CMK (cell line): ENCODE data around the gene PRPS1.
"Not testable (repeated sequence)": the region's sequence is repeated elsewhere in the genome, so short reads cannot be mapped to it uniquely, and the experiment has no call there.

Experiments used
- DNase-seq: peaks from one replicate; pipeline ENCODE4 v3.0.0-alpha.2; 2010; ENCODE audit warnings: low read depth

The PRPS1 gene

DNA sequence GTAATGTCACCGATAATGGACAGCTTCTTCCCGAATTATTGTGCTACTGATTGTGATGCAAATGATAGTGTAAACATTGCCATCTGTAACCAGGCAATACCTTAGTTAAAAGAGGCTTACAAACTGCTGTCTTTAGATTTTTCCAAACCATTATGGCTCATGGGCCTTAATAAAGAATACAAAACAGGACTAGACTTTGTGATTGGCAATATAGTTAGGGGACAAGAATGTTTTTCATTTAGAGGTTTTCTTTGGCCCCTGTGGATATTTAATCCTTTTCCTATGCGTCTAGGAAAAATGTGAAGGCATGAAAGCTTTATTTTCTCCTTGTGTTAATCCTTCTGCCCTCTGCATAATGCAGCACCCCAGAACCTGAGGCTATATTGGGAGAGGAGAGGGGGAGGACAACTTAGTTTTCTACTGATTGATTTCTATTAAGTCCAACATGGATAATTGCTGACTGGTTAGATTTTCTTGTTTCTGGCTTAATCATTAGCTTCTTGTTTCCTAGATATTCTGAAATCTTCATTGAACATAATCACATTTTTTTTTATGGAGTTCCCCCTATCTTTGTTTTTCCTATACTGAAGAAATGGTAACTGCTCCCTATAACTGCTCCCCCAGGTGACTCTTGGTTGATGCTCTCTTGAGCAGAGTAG is 1.9 kb downstream of the PRPS1 start:
- DNase-seq: no peak

- DNase-seq: no peak
Observed at GRCh38 chrX:107632346-107632745, 4.0 kb downstream of the PRPS1 start.

DNA sequence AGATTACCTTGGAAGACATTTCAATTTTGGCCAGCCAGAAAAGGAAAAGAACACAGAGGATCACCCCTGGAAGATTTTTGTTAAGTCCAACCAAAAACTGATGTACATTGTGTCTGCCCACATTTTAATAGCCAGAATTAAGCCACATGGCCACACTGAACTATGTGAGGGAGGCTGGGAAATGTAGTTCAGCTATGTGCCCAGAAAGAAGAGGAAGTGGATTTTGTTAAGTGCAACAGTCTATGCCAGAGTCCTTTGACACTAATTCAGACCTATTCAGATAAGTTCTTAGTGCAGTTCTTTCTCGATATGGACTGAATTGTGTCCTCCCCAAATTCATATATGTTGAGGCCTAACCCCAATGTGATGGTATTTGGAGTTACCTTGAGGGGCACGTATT is 18.4 kb downstream of the PRPS1 start:
- DNase-seq: no peak

- DNase-seq: no peak
Observed at GRCh38 chrX:107648332-107648731, 20.0 kb downstream of the PRPS1 start.

DNA sequence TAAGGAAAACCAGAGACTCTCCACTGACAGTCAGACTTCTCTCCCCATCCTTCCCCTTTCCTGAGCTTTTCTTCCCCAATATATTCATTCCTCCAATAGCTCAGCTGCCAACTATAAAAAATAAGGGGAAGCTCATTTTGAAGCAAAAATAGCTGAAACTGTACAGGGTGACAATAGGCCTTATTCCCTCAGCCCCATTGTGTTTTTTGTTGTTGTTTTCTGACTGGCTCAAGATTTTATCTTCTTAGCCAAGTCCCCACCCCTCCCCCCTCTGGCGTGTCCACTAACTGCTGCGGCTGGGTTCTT is 26.2 kb downstream of the PRPS1 start:
- DNase-seq: no peak

GRCh38 chrX:107654872-107655761 is 26.8 kb downstream of the PRPS1 start:
- no peak for DNase-seq

DNA sequence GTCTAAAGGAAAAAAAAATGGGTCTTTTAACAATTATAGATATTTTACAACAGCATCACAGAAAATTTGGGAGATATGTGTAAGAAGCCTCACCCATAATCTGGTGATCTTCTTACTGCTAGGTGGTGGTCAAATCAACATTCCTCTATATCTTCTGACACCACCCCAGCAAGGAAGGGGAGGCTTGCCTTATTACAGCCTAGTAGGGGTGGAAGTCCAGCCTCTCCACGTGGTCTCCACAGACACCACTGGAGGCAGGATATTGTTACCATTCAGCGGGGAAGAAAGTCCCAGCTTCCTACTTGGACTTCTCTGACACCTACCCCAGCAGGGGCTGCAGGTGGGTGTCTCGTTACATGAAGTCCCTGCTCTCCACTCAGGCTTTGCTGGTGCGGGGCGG is 28.7 kb downstream of the PRPS1 start:
- no peak for DNase-seq

- DNase-seq: no peak
Observed at GRCh38 chrX:107658660-107659059, 30.4 kb downstream of the PRPS1 start.

DNA sequence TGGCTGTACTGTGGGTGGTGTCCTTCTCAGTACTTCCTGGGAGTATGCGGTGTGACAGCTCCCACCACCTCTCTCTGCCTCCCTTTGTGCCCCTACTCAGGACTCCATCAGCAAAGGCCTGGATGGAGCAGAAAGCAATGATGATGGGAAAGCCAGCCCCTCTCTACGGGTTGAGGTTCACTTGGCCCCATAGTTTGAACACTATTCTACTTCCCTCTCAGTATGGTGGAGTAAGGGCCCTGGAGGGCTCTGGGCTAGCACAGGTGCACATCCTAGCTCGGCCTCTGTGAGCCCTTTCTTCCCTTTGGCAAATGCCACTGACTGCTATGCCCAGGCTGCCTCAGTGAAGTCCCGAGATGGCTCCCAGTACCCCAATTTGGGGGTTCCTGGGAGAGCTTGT is 31.0 kb downstream of the PRPS1 start:
- no peak for DNase-seq

DNA sequence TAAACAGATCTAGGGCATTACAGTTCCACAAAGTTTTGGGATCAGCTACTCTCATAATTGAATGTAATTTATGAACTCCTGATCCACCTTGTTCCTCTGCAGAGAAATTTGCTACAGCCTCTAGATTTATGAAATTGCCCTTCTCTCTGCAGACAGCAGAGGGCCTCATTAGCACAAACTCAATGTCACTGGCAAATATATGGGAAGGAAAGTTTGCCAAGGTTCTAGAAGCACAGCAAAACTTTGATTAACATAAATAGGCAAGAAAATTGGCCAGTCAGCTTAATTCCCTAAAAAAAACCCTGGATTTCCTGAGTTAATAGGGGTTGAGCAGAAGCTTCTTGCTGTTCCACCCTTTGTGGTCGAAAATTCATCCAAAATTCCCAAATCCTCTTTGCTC is 31.5 kb downstream of the PRPS1 start:
- no peak for DNase-seq

GRCh38 chrX:107662145-107662544 is 33.8 kb downstream of the PRPS1 start:
- no peak for DNase-seq

- DNase-seq: no peak
Observed at GRCh38 chrX:107662824-107663223, 34.5 kb downstream of the PRPS1 start.

DNA sequence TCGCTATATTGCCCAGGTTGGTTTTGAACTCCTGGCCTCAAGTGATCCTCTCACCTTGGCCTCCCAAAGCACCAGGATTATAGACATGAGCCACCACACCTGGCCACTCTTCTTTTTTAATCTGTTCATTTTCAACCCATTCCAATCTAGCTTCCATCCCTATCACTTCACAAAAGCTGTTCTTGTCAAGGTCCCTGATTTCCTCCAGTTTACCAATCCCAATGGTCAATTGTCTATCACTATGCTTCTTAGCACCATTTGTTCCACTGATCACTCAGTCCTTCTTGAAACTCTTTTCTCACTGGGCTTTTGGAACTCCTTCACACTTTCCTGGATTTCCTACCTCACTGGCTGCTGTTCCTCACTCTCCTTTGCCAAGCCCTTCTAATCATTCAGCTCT is 38.6 kb downstream of the PRPS1 start:
- DNase-seq: no peak

GRCh38 chrX:107667426-107667825 is 39.1 kb downstream of the PRPS1 start:
- DNase-seq: no peak

DNA sequence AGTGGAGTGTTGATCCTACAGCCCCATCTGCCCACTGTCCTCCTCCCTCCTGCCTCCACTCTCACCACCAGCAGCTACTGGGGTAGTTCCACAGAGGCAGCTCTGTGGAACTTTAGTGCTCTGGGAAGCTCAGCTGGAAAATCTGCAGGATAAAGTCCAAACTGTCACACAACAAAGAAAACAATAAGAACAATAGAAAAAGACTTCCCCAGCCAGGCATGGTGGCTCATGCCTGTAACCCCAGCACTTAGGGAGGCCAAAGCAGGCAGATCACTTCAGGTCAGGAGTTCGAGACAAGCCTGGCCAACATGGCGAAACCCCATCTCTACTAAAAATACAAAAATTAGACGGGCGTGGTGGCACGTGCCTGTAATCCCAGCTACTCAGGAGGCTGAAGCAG is 40.4 kb downstream of the PRPS1 start:
- DNase-seq: not testable (repeated sequence)

DNA sequence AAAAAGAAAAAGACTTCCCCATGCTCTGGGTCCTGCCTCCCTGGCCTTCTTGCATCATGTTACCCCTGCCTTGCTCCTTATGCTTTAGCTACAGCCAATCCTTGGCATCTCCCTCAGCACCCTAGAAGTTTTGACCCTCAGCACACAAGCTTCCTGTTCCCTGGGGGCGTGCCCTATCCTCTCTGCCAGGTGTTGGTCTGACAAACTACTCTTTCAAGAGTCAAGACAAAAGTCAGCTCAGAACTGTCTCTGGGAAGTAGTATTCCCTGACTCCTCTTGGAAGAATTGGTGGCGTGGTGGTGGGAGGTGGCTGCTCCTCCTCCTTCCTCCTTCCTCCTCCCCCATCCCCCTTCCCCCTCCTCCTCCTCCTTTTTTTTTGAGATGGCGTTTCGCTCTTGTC is 41.0 kb downstream of the PRPS1 start:
- no peak for DNase-seq

- no peak for DNase-seq
Observed at GRCh38 chrX:107669885-107670628, 41.7 kb downstream of the PRPS1 start.

GRCh38 chrX:107671256-107671655 is 42.9 kb downstream of the PRPS1 start:
- not testable (repeated sequence) for DNase-seq

DNA sequence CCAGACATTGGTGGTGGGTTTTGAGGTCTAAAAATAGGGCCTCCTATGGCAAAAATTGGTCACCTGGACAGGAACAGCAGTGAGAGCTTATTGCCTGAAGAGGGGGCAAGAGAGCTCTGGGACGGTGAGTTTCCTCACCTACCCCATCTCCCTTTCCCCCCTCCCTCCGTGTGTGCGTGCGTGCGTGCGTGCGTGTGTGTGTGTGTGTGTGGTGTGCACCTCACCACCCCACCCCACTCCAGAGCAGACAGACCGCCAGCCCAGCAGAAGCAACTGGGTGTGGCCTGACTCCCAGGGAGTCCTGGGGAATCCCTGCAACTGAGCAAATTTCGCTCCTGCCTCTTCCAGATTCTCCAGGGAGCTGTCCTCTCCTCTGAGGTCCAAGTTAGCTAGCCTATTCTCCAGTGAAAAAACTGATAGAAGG is 44.7 kb downstream of the PRPS1 start:
- no peak for DNase-seq

GRCh38 chrX:107673431-107673830 is 45.1 kb downstream of the PRPS1 start:
- DNase-seq: no peak

GRCh38 chrX:107673933-107674479 is 45.7 kb downstream of the PRPS1 start:
- peak; percentile 84 for DNase-seq

GRCh38 chrX:107674480-107675364 is 46.4 kb downstream of the PRPS1 start:
- no peak for DNase-seq
